H1 (cell line): ENCODE measurements around the gene MBNL2. TPM values are rescaled to one million over a fixed set of nuclear protein-coding genes. Genes with fewer than 3 reads are reported as not detected.

Experiments used
- CTCF ChIA-PET: fragments of 300-600 bp; sonication (Branson Sonifier 250); formaldehyde crosslinking; loops from one replicate; lab custom pipeline; 2021; ENCODE audit not compliant: partially characterized antibody; lab: Charles Lee
- POLR2A ChIA-PET: fragments of 300-600 bp; sonication (Branson Sonifier 250); formaldehyde crosslinking; loops from one replicate; lab custom pipeline; 2021; ENCODE audit warnings: inconsistent platforms; ENCODE audit not compliant: partially characterized antibody; lab: Charles Lee
- DNase-seq, 2 experiments: peaks; one replicate each; pipeline versions ENCODE4 v3.0.0 to v3.0.0-alpha.2; 2010 to 2022; ENCODE audit warnings: low spot score in 2 of 2, low read depth in 1 of 2, mixed read lengths in 1 of 2
- FAIRE-seq: peaks from 2 replicates; lab custom pipeline; 2011; peaks lifted over from hg19 to GRCh38; lab: Jason Lieb, UNC
- H2AFZ ChIP-seq: 2 replicates; pipeline ENCODE4 v1.8.1; 2012; ENCODE audit warnings: low read length, inconsistent platforms
- H2AK5ac ChIP-seq: 2 replicates; pipeline ENCODE4 v1.6.1; 2013; ENCODE audit warnings: low read depth, low read length
- H2BK120ac ChIP-seq: replicated peaks from 2 replicates; pipeline ENCODE3; 2013; ENCODE audit warnings: low read depth, low read length, inconsistent platforms
- H2BK12ac ChIP-seq: 2 replicates; pipeline ENCODE4 v1.6.1; 2013; ENCODE audit warnings: low read depth, low read length
- H2BK15ac ChIP-seq: 2 replicates; pipeline ENCODE4 v1.6.1; 2013; ENCODE audit warnings: low read length
- H2BK20ac ChIP-seq: 2 replicates; pipeline ENCODE4 v1.6.1; 2013; ENCODE audit warnings: low read length
- H2BK5ac ChIP-seq: 2 replicates; pipeline ENCODE4 v1.6.1; 2013; ENCODE audit warnings: low read depth, low read length
- H3K14ac ChIP-seq: 2 replicates; pipeline ENCODE4 v1.6.1; 2013; ENCODE audit warnings: inconsistent platforms; ENCODE audit not compliant: insufficient read length
- H3K18ac ChIP-seq: 2 replicates; pipeline ENCODE4 v1.6.1; 2013; ENCODE audit warnings: low read length; ENCODE audit errors: extremely low read depth
- H3K23ac ChIP-seq: 2 replicates; pipeline ENCODE4 v1.6.1; 2013; ENCODE audit warnings: inconsistent platforms; ENCODE audit not compliant: insufficient read length
- H3K23me2 ChIP-seq: 2 replicates; pipeline ENCODE4 v1.6.1; 2013; ENCODE audit warnings: low read depth, low read length
- H3K27ac ChIP-seq: 2 replicates; pipeline ENCODE4 v1.6.1; 2011; ENCODE audit warnings: low read depth, low read length, inconsistent platforms
- H3K27me3 ChIP-seq, 4 experiments: replicated peaks in 1 of 4; 1 replicate in 1 of 4; 2 replicates in 3 of 4; pipeline versions ENCODE4 v1.6.1 to v1.8.1; 2011 to 2013; ENCODE audit warnings: low read length in 3 of 4, mild to moderate bottlenecking in 3 of 4, inconsistent platforms in 2 of 4, mixed read lengths in 2 of 4, moderate library complexity in 1 of 4; ENCODE audit not compliant: control insufficient read depth in 3 of 4, insufficient read depth in 3 of 4; ENCODE audit errors: extremely low read depth in 1 of 4
- H3K36me3 ChIP-seq, 4 experiments: 2 replicates each; pipeline versions ENCODE4 v1.6.1 to v1.8.1; 2011 to 2013; ENCODE audit warnings: mild to moderate bottlenecking in 4 of 4, low read length in 3 of 4, moderate library complexity in 2 of 4, control low read depth in 1 of 4, inconsistent platforms in 1 of 4; ENCODE audit not compliant: insufficient read depth in 4 of 4, control insufficient read depth in 2 of 4
- H3K4ac ChIP-seq: replicated peaks from 2 replicates; pipeline ENCODE3; 2013; ENCODE audit warnings: low read length, low read depth, mixed read lengths, inconsistent platforms; ENCODE audit not compliant: insufficient read length
- H3K4me1 ChIP-seq, 4 experiments: replicated peaks in 1 of 4; 1 replicate in 1 of 4; 2 replicates in 3 of 4; pipeline versions ENCODE4 v1.6.1 to v1.8.1; 2011 to 2013; ENCODE audit warnings: low read length in 3 of 4, inconsistent platforms in 2 of 4, mixed read lengths in 1 of 4; ENCODE audit not compliant: insufficient read depth in 4 of 4, control insufficient read depth in 3 of 4
- H3K4me2 ChIP-seq, 2 experiments: 2 replicates each; pipeline versions ENCODE4 v1.6.1 to v1.8.1; 2011 to 2013; ENCODE audit warnings: low read depth in 2 of 2, low read length in 2 of 2, control low read depth in 1 of 2, inconsistent platforms in 1 of 2, mild to moderate bottlenecking in 1 of 2; ENCODE audit not compliant: insufficient read depth in 1 of 2
- H3K4me3 ChIP-seq, 4 experiments: fragments of 200-600, 300-600 bp in 1 of 4; sonication (generic), shearing (Covaris generic), sonication (Bioruptor Twin) in 1 of 4; 2 replicates each; pipeline versions ENCODE4 v1.5.1 to v1.8.1; 2011 to 2016; ENCODE audit warnings: low read length in 4 of 4, low read depth in 3 of 4, control low read depth in 2 of 4, inconsistent platforms in 2 of 4, mild to moderate bottlenecking in 2 of 4, mixed read lengths in 1 of 4, moderate library complexity in 1 of 4; ENCODE audit not compliant: insufficient read depth in 2 of 4; ENCODE audit errors: extremely low read depth in 1 of 4
- H3K56ac ChIP-seq: replicated peaks from 2 replicates; pipeline ENCODE3; 2013; ENCODE audit warnings: low read depth, mild to moderate bottlenecking, mixed read lengths, low read length, inconsistent platforms; ENCODE audit not compliant: insufficient read length
- H3K79me1 ChIP-seq: 2 replicates; pipeline ENCODE4 v1.6.1; 2013; ENCODE audit warnings: low read depth, low read length, control low read depth
- H3K79me2 ChIP-seq, 2 experiments: 2 replicates each; pipeline versions ENCODE4 v1.6.1 to v1.8.1; 2012 to 2013; ENCODE audit warnings: low read length in 2 of 2, mild to moderate bottlenecking in 2 of 2, inconsistent platforms in 1 of 2; ENCODE audit not compliant: insufficient read depth in 2 of 2, control insufficient read depth in 1 of 2
- H3K9ac ChIP-seq, 4 experiments: replicated peaks in 1 of 4; 1 replicate in 1 of 4; 2 replicates in 3 of 4; pipeline versions ENCODE4 v1.6.1 to v1.8.1; 2011 to 2013; ENCODE audit warnings: low read depth in 3 of 4, low read length in 3 of 4, control low read depth in 2 of 4, mild to moderate bottlenecking in 2 of 4, moderate library complexity in 2 of 4, inconsistent platforms in 1 of 4; ENCODE audit errors: extremely low read depth in 1 of 4
- H3K9me3 ChIP-seq, 2 experiments: 2 replicates each; pipeline versions ENCODE4 v1.6.1 to v1.8.1; 2012 to 2013; ENCODE audit warnings: mild to moderate bottlenecking in 2 of 2, moderate library complexity in 2 of 2, control low read depth in 1 of 2, inconsistent platforms in 1 of 2, low read depth in 1 of 2, low read length in 1 of 2, mixed read lengths in 1 of 2; ENCODE audit not compliant: insufficient read depth in 2 of 2
- H4K20me1 ChIP-seq, 2 experiments: replicated peaks in 1 of 2; 2 replicates each; pipeline versions ENCODE3 to v1.8.1; 2011 to 2013; ENCODE audit warnings: inconsistent platforms in 2 of 2, low read length in 2 of 2, mild to moderate bottlenecking in 1 of 2; ENCODE audit not compliant: insufficient read depth in 2 of 2, control insufficient read depth in 1 of 2
- H4K5ac ChIP-seq: 2 replicates; pipeline ENCODE4 v1.6.1; 2013; ENCODE audit warnings: low read length, low read depth, mixed read lengths, inconsistent platforms; ENCODE audit not compliant: insufficient read length
- H4K8ac ChIP-seq: 2 replicates; pipeline ENCODE4 v1.8.0; 2013; ENCODE audit warnings: mild to moderate bottlenecking, moderate library complexity, low read length, inconsistent platforms; ENCODE audit not compliant: insufficient read depth; ENCODE audit errors: extremely low read depth
- H4K91ac ChIP-seq: replicated peaks from 2 replicates; pipeline ENCODE3; 2013; ENCODE audit warnings: low read length, mixed read lengths, inconsistent platforms; ENCODE audit not compliant: insufficient read length
- BACH1 ChIP-seq: IDR thresholded peaks from 2 replicates; pipeline ENCODE4 v1.6.1; 2012; ENCODE audit warnings: low read length, improper control_type of control experiment
- BRCA1 ChIP-seq: IDR thresholded peaks from 2 replicates; pipeline ENCODE4 v1.6.1; 2012; ENCODE audit warnings: low read depth, low read length, improper control_type of control experiment
- CEBPB ChIP-seq: IDR thresholded peaks from 2 replicates; pipeline ENCODE4 v1.6.1; 2012; ENCODE audit warnings: low read depth, low read length
- CHD2 ChIP-seq: IDR thresholded peaks from 2 replicates; pipeline ENCODE4 v1.6.1; 2012; ENCODE audit warnings: low read length, improper control_type of control experiment
- CTBP2 ChIP-seq: IDR thresholded peaks from 2 replicates; pipeline ENCODE4 v1.7.0; 2011; ENCODE audit warnings: borderline replicate concordance, mild to moderate bottlenecking, moderate library complexity, mixed read lengths, low read length; ENCODE audit not compliant: insufficient read depth, insufficient read length
- CTCF ChIP-seq, 3 experiments: IDR thresholded peaks; 1 replicate in 2 of 3; 2 replicates in 1 of 3; pipeline versions ENCODE4 v1.5.1 to v1.6.1; 2011; ENCODE audit warnings: low read length in 3 of 3, mild to moderate bottlenecking in 3 of 3, inconsistent platforms in 2 of 3, low read depth in 1 of 3, moderate library complexity in 1 of 3; ENCODE audit not compliant: insufficient read depth in 1 of 3; ENCODE audit errors: control extremely low read depth in 1 of 3
- FOSL1 ChIP-seq: IDR thresholded peaks from 2 replicates; pipeline ENCODE4 v1.6.1; 2011; ENCODE audit warnings: mild to moderate bottlenecking, low read depth, low read length, moderate library complexity; ENCODE audit not compliant: insufficient read depth
- RBBP5 ChIP-seq: IDR thresholded peaks from 2 replicates; pipeline ENCODE4 v1.7.1; 2012; ENCODE audit warnings: low read depth, mild to moderate bottlenecking, inconsistent platforms, low read length, moderate library complexity, borderline replicate concordance
- TAF1 ChIP-seq: IDR thresholded peaks from 2 replicates; pipeline ENCODE4 v1.6.1; 2011; ENCODE audit warnings: mild to moderate bottlenecking, low read depth, low read length
- USF2 ChIP-seq: IDR thresholded peaks from 2 replicates; pipeline ENCODE4 v1.6.1; 2011; ENCODE audit warnings: low read length, improper control_type of control experiment
- ZNF274 ChIP-seq: IDR thresholded peaks from 2 replicates; pipeline ENCODE4 v1.7.0; 2012; ENCODE audit warnings: low read length, borderline replicate concordance; ENCODE audit errors: extremely low read depth
- WGBS, 2 experiments: shearing (Covaris generic) in 1 of 2; methylation state at CpG; one replicate each; pipeline versions ENCODE4 v1.1.6 to v1.1.7; 2013 to 2015; ENCODE audit warnings: low lambda C conversion rate in 2 of 2, mixed read lengths in 2 of 2, inconsistent platforms in 1 of 2, low coverage in 1 of 2, missing lambda C conversion rate in 1 of 2; ENCODE audit not compliant: insufficient replicate concordance in 2 of 2, insufficient coverage in 1 of 2, insufficient read length in 1 of 2; ENCODE audit errors: extremely low coverage in 1 of 2, missing lambda C conversion rate in 1 of 2; 5-methylcytosine and 5-hydroxymethylcytosine counted together
- polyA plus RNA-seq, 7 experiments: library from polyadenylated mRNA; depleted of rRNA in 3 of 7; stranded (reverse) in 5 of 7; unstranded in 2 of 7; fragments of >200 nt in 5 of 7; fragments of 200-250 nt in 2 of 7; gene quantifications; 1 replicate in 5 of 7; 2 replicates in 1 of 7; 4 replicates in 1 of 7; pipeline versions ENCODE4 v1.2.1 to v1.2.3, GENCODE V29; 2011 to 2013; ENCODE audit warnings: missing spikeins in 2 of 7, mixed read lengths in 2 of 7
- total RNA-seq: library from RNA; stranded (reverse); fragmentation: NEBNext Ultra II Directional; extraction: Animal tissue kit (Norgen Biotek cat#: 25700); gene quantifications from 2 replicates; pipeline ENCODE4 v1.2.1, GENCODE V29; 2021

Gene MBNL2
- total and polyA plus RNA-seq, 2 of the 8 experiments (the other 6 are each of a cell fraction or from before 2014, with no cell fraction given), result 1.0 to 2.6 TPM

DNA sequence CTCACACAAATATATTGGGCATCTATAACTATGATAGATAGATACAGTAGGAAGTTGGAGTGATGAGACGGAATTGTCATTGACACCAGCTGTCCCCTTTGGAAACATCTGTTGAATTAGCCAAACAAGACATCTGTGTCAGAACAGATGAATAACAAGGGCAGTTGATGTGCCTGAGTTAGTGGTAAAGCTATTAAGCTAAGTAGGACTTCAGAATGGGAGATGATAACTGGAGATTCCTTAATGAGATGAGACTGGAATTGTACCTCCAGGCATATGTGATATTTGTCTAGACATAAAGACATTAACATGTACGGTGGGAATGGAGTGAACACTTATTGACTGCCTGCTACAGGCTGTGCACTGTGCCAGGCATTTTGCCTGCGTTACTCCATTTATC, 78.7 kb downstream of the MBNL2 start:
- Histone ChIP-seq H3K4me2 (no peak overlapping the region), H2BK15ac (no peak overlapping the region), H3K4me1 (no peaks in the 10 kb centered on the region), H2BK12ac (no peak overlapping the region), H3K79me1 (no peaks in the 10 kb centered on the region), H4K20me1 (no peaks in the 10 kb centered on the region), H2BK120ac (no peak overlapping the region), H3K23ac (no peak overlapping the region), H3K56ac (no peak overlapping the region), H4K91ac (no peak overlapping the region), H3K4me3 (no peak overlapping the region), H3K79me2 (no peaks in the 10 kb centered on the region), H2BK5ac (no peak overlapping the region), H3K4ac (no peak overlapping the region), H3K36me3 (no peaks in the 10 kb centered on the region), H3K9ac (no peak overlapping the region), H3K18ac (no peak overlapping the region), H2AK5ac (no peak overlapping the region), H3K27me3 (no peaks in the 10 kb centered on the region), H3K27ac (no peak overlapping the region), H2BK20ac (no peak overlapping the region), H4K8ac (no peak overlapping the region), H3K9me3 (no peaks in the 10 kb centered on the region), H4K5ac (no peak overlapping the region), H3K23me2 (no peaks in the 10 kb centered on the region), H3K14ac (no peak overlapping the region), H2AFZ (no peak overlapping the region)
- CTCF ChIA-PET, result interaction anchor here (1.6 to 2.3 kb wide), 3 partner anchors 10 to 58 kb away, joined by 3 to 9 read pairs (median 5); no protein-coding TSS in a partner anchor
- POLR2A ChIA-PET, result no interaction called here
- no peak for FAIRE-seq
- 81% methylated on average over 3 of the region's 3 CpGs; no CpG with 5 or more reads in 1 of the 2 experiments for WGBS, 2 experiments
- no peak for DNase-seq
- no peak for TF ChIP-seq BACH1
- TF ChIP-seq CHD2, result no peak
- TF ChIP-seq CTBP2, result no peak
- TF ChIP-seq BRCA1, result no peak
- TF ChIP-seq TAF1, result no peak
- TF ChIP-seq FOSL1, result no peak
- TF ChIP-seq USF2, result no peak
- TF ChIP-seq RBBP5, result no peak
- TF ChIP-seq CTCF (IDR thresholded peaks at IDR 0.05; ENCODE audit: control extremely low read depth in 1 of 3, insufficient read depth in 1 of 3, low read depth in 1 of 3, low read length in 3 of 3), result no peak
- TF ChIP-seq ZNF274, result no peak
- no peak for TF ChIP-seq CEBPB
